HepG2 (cell line): Measurements from ENCODE around the gene RIPK1. TPM values are rescaled to one million over a fixed set of nuclear protein-coding genes. Genes with fewer than 3 reads are reported as not detected.

Source experiments
- BRCA1 ChIP-seq: sonication (generic); formaldehyde crosslinking; IDR thresholded peaks from 2 replicates; pipeline ENCODE4 v1.4.0; 2020; ENCODE audit warnings: missing genetic modification reagents
- FOXM1 ChIP-seq: sonication (generic); formaldehyde crosslinking; IDR thresholded peaks from 2 replicates; pipeline ENCODE4 v1.5.0; 2020; ENCODE audit warnings: missing genetic modification reagents
- GABPB1 ChIP-seq: IDR thresholded peaks from 2 replicates; pipeline ENCODE4 v1.6.1; 2016; ENCODE audit warnings: mild to moderate bottlenecking, missing genetic modification reagents, moderate library complexity, missing compliant biosample characterization
- GZF1 ChIP-seq: sonication (generic); formaldehyde crosslinking; IDR thresholded peaks from 2 replicates; pipeline ENCODE4 v1.5.1; 2020; ENCODE audit warnings: mild to moderate bottlenecking, missing genetic modification reagents
- HES4 ChIP-seq: sonication (generic); formaldehyde crosslinking; IDR thresholded peaks from 2 replicates; pipeline ENCODE4 v1.9.0; 2021; ENCODE audit warnings: mild to moderate bottlenecking, missing genetic modification reagents, borderline replicate concordance
- HOXA3 ChIP-seq: sonication (generic); formaldehyde crosslinking; IDR thresholded peaks from 2 replicates; pipeline ENCODE4 v1.5.0; 2020; ENCODE audit warnings: missing genetic modification reagents
- LCORL ChIP-seq, 2 experiments: fragments of 450-650 bp in 1 of 2; sonication (generic) in 1 of 2; formaldehyde crosslinking in 1 of 2; IDR thresholded peaks; 2 replicates each; pipeline versions ENCODE4 v1.5.0 to v1.6.1; 2017 to 2020; ENCODE audit warnings: antibody characterized with exemption in 1 of 2, missing genetic modification reagents in 1 of 2
- MYC ChIP-seq: sonication (generic); formaldehyde crosslinking; IDR thresholded peaks from 2 replicates; pipeline ENCODE4 v1.9.0; 2021; ENCODE audit warnings: missing genetic modification reagents, borderline replicate concordance
- NFYB ChIP-seq: sonication (generic); formaldehyde crosslinking; IDR thresholded peaks from 2 replicates; pipeline ENCODE4 v1.4.0; 2020; ENCODE audit warnings: missing genetic modification reagents
- NRL ChIP-seq: sonication (generic); formaldehyde crosslinking; IDR thresholded peaks from 2 replicates; pipeline ENCODE4 v1.5.0; 2020; ENCODE audit warnings: missing genetic modification reagents, mild to moderate bottlenecking, moderate library complexity, borderline replicate concordance
- SMAD3 ChIP-seq: sonication (generic); formaldehyde crosslinking; IDR thresholded peaks from 2 replicates; pipeline ENCODE4 v1.4.0; 2020; ENCODE audit warnings: missing genetic modification reagents
- SOX13 ChIP-seq, 3 experiments: fragments of 450-650 bp in 1 of 3; sonication (generic) in 1 of 3; formaldehyde crosslinking in 1 of 3; IDR thresholded peaks in 2 of 3; conservative IDR thresholded peaks in 1 of 3; 2 replicates each; pipeline versions ENCODE4 v1.5.0 to v1.6.1; 2016 to 2020; ENCODE audit warnings: antibody characterized with exemption in 1 of 3, mild to moderate bottlenecking in 1 of 3, missing compliant biosample characterization in 1 of 3, missing genetic modification reagents in 1 of 3, moderate library complexity in 1 of 3
- TBP ChIP-seq: sonication (generic); formaldehyde crosslinking; IDR thresholded peaks from 2 replicates; pipeline ENCODE4 v1.5.0; 2020; ENCODE audit warnings: missing genetic modification reagents
- ZNF331 ChIP-seq: sonication (generic); formaldehyde crosslinking; IDR thresholded peaks from 2 replicates; pipeline ENCODE4 v1.4.0; 2020; ENCODE audit warnings: missing genetic modification reagents
- ZNF441 ChIP-seq: sonication (generic); formaldehyde crosslinking; IDR thresholded peaks from 2 replicates; pipeline ENCODE4 v1.7.0; 2021; ENCODE audit warnings: missing genetic modification reagents, borderline replicate concordance
- ZNF451 ChIP-seq: sonication (generic); formaldehyde crosslinking; IDR thresholded peaks from 2 replicates; pipeline ENCODE4 v1.5.0; 2020; ENCODE audit warnings: mild to moderate bottlenecking, missing genetic modification reagents
- ZNF567 ChIP-seq: sonication (generic); formaldehyde crosslinking; IDR thresholded peaks from 2 replicates; pipeline ENCODE4 v1.8.1; 2023; ENCODE audit warnings: mild to moderate bottlenecking, missing genetic modification reagents, borderline replicate concordance
- ZNF772 ChIP-seq: sonication (generic); formaldehyde crosslinking; IDR thresholded peaks from 2 replicates; pipeline ENCODE4 v1.5.0; 2020; ENCODE audit warnings: mild to moderate bottlenecking, missing genetic modification reagents
- ZSCAN12 ChIP-seq: sonication (generic); formaldehyde crosslinking; IDR thresholded peaks from 2 replicates; pipeline ENCODE4 v1.9.0; 2021; ENCODE audit warnings: mild to moderate bottlenecking, missing genetic modification reagents
- ZSCAN22 ChIP-seq: sonication (generic); formaldehyde crosslinking; IDR thresholded peaks from 2 replicates; pipeline ENCODE4 v1.4.0; 2020; ENCODE audit warnings: mild to moderate bottlenecking, missing genetic modification reagents
- ZSCAN29 ChIP-seq: sonication (generic); formaldehyde crosslinking; conservative IDR thresholded peaks from 2 replicates; pipeline ENCODE4 v1.4.0; 2020; ENCODE audit warnings: mild to moderate bottlenecking, missing genetic modification reagents
- polyA plus RNA-seq, 8 experiments: library from polyadenylated mRNA; depleted of rRNA in 3 of 8; stranded (reverse) in 7 of 8; unstranded in 1 of 8; fragments of >200 nt; fragmentation: Illumina TruSeq in 4 of 8; extraction: Trizol in 4 of 8; gene quantifications; 2 replicates each; pipeline versions ENCODE4 v1.2.1 to v1.2.3, GENCODE V29; 2011 to 2016; ENCODE audit warnings: low read depth in 4 of 8, missing spikeins in 1 of 8, mixed read lengths in 1 of 8; ENCODE audit not compliant: insufficient read depth in 1 of 8
- total RNA-seq, 5 experiments: library from RNA; depleted of rRNA; stranded (reverse); fragments of >200 nt; fragmentation: Illumina TruSeq; extraction: Trizol; gene quantifications; 2 replicates each; pipeline ENCODE4 v1.2.3, GENCODE V29; 2016; ENCODE audit warnings: low read depth in 1 of 5
- TF ChIP-seq, protein P1 (sequence below): IDR thresholded peaks from 2 replicates; pipeline ENCODE4 v1.6.1; 2016; ENCODE audit warnings: missing compliant biosample characterization, missing genetic modification reagents, borderline replicate concordance
- TF ChIP-seq, protein P2 (sequence below): sonication (generic); formaldehyde crosslinking; IDR thresholded peaks from 2 replicates; pipeline ENCODE4 v1.5.0; 2020; ENCODE audit warnings: missing genetic modification reagents
- TF ChIP-seq, protein P3 (sequence below): sonication (generic); IDR thresholded peaks from 2 replicates; pipeline ENCODE4 v1.6.1; 2016; ENCODE audit warnings: low read depth, borderline replicate concordance
- TF ChIP-seq, protein P4 (sequence below): conservative IDR thresholded peaks from 2 replicates; pipeline ENCODE4 v1.6.1; 2018; ENCODE audit warnings: missing genetic modification reagents

RIPK1 gene
- total and polyA plus RNA-seq, 2 of the 13 experiments (the other 11 are each of a cell fraction or from before 2014, with no cell fraction given): 9.0 to 10.3 TPM

DNA sequence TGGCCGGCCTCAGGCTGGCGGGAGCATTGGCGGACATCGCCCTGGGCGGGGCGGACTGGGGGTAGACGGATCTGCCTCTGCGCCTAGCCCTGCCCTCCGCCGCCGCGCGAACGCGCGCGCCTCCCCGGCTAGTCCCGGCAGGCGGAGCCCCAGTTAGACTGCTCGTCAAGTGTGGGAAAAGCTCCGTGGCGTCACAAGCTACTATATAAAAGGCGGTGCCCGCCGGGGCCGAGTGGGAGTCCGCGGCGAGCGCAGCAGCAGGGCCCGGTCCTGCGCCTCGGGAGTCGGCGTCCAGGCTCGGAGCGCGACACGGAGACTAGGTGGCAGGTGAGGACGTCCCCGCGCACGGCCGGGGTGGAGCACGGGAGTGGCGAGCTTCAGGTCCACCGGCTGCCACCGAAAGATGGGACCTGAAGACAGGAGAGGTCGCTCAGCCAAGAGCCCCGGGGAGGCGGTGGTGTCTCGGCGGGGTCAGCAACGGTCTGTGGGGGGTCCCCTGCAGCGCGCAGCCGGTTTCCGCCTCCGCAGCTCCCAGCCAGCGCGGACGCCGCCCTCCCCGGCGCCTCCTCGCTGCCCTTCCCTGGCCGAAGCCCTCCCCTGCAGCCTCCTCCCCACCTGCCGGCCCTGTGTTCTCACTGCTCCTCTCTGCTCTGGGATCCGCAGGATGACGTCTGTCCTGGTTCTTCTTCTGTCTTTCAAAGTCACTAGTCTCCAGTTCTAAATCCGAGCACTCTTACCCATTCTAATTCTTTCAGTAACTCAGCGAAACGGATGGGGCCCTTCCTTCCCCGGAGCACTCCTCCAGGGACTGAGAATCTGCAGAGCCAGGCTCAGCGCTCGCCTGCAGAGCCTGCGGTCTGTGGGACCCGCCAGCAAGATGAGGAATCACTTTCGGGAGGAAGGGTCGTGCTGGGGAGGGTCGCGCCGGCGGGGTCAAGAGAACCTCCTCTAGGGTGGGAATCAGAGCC lies 4.3 kb upstream of the RIPK1 start (continued):
- TF ChIP-seq ZSCAN12 (CRISPR knock-in tag): peak; percentile 33; the same call in 1 of the 2 replicates
- TF ChIP-seq, protein P1, sequence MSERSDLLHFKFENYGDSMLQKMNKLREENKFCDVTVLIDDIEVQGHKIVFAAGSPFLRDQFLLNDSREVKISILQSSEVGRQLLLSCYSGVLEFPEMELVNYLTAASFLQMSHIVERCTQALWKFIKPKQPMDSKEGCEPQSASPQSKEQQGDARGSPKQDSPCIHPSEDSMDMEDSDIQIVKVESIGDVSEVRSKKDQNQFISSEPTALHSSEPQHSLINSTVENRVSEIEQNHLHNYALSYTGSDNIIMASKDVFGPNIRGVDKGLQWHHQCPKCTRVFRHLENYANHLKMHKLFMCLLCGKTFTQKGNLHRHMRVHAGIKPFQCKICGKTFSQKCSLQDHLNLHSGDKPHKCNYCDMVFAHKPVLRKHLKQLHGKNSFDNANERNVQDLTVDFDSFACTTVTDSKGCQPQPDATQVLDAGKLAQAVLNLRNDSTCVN (CRISPR knock-in tag): peak; percentile 76
- TF ChIP-seq, protein P2, sequence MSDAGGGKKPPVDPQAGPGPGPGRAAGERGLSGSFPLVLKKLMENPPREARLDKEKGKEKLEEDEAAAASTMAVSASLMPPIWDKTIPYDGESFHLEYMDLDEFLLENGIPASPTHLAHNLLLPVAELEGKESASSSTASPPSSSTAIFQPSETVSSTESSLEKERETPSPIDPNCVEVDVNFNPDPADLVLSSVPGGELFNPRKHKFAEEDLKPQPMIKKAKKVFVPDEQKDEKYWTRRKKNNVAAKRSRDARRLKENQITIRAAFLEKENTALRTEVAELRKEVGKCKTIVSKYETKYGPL (CRISPR knock-in tag): no peak
- peak; percentile 77 for TF ChIP-seq HOXA3 (CRISPR knock-in tag)
- TF ChIP-seq GABPB1: peak; percentile 78; the same call in 1 of the 2 replicates
- TF ChIP-seq, protein P3, sequence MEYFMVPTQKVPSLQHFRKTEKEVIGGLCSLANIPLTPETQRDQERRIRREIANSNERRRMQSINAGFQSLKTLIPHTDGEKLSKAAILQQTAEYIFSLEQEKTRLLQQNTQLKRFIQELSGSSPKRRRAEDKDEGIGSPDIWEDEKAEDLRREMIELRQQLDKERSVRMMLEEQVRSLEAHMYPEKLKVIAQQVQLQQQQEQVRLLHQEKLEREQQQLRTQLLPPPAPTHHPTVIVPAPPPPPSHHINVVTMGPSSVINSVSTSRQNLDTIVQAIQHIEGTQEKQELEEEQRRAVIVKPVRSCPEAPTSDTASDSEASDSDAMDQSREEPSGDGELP: no peak; the same call in 1 of the 2 replicates
- TF ChIP-seq GZF1 (CRISPR knock-in tag): 0 out of 2 replicates have a peak, but pooled peaks have one; percentile 49
- TF ChIP-seq LCORL (IDR thresholded peaks at IDR 0.05): no peak
- TF ChIP-seq LCORL (CRISPR knock-in tag; IDR thresholded peaks at IDR 0.05): peak; percentile 93
- TF ChIP-seq ZNF567: no peak; the same call in 1 of the 2 replicates
- TF ChIP-seq ZNF451: peak; percentile 78; the same call in 1 of the 2 replicates
- peak; percentile 72; the same call in 1 of the 2 replicates for TF ChIP-seq NRL
- TF ChIP-seq SOX13 (IDR thresholded peaks at IDR 0.05): no peak
- TF ChIP-seq SOX13 (CRISPR knock-in tag; conservative IDR thresholded peaks at IDR 0.05 in 1 of 2, IDR thresholded peaks at IDR 0.05 in 1 of 2): peak in 1 of 2 experiments; percentile 31; a peak in 1 of 4 replicates
- TF ChIP-seq BRCA1 (CRISPR knock-in tag): peak; percentile 70; the same call in 1 of the 2 replicates
- peak; percentile 84 for TF ChIP-seq HES4 (CRISPR knock-in tag)
- no peak for TF ChIP-seq ZSCAN29 (CRISPR knock-in tag)
- TF ChIP-seq, protein P4, sequence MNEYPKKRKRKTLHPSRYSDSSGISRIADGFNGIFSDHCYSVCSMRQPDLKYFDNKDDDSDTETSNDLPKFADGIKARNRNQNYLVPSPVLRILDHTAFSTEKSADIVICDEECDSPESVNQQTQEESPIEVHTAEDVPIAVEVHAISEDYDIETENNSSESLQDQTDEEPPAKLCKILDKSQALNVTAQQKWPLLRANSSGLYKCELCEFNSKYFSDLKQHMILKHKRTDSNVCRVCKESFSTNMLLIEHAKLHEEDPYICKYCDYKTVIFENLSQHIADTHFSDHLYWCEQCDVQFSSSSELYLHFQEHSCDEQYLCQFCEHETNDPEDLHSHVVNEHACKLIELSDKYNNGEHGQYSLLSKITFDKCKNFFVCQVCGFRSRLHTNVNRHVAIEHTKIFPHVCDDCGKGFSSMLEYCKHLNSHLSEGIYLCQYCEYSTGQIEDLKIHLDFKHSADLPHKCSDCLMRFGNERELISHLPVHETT (CRISPR knock-in tag): no peak; the same call in 1 of the 2 replicates
- TF ChIP-seq SMAD3 (CRISPR knock-in tag): peak; percentile 59; the same call in 1 of the 2 replicates
- no peak for TF ChIP-seq FOXM1 (CRISPR knock-in tag)
- no peak; the same call in 1 of the 2 replicates for TF ChIP-seq ZNF772 (CRISPR knock-in tag)
- peak; percentile 29; the same call in 1 of the 2 replicates for TF ChIP-seq ZNF331
- peak; percentile 40; the same call in 1 of the 2 replicates for TF ChIP-seq MYC (CRISPR knock-in tag)
- TF ChIP-seq ZNF441 (CRISPR knock-in tag): 0 out of 2 replicates have a peak, but pooled peaks have one; percentile 52
- peak; percentile 16; the same call in 1 of the 2 replicates for TF ChIP-seq NFYB (CRISPR knock-in tag)
- no peak for TF ChIP-seq TBP (CRISPR knock-in tag)
- TF ChIP-seq ZSCAN22 (CRISPR knock-in tag): no peak
